ENCODE measurements around the gene MYBBP1A. TPM values are rescaled to one million over a fixed set of nuclear protein-coding genes. Genes with fewer than 3 reads are reported as not detected.
A peak's percentile ranks its signal among the peaks of the same experiment; 100 is the strongest.

MYBBP1A gene
- total and polyA plus RNA-seq, 4 donors: 8.0 to 37.6 (median 35.9) TPM

DNA sequence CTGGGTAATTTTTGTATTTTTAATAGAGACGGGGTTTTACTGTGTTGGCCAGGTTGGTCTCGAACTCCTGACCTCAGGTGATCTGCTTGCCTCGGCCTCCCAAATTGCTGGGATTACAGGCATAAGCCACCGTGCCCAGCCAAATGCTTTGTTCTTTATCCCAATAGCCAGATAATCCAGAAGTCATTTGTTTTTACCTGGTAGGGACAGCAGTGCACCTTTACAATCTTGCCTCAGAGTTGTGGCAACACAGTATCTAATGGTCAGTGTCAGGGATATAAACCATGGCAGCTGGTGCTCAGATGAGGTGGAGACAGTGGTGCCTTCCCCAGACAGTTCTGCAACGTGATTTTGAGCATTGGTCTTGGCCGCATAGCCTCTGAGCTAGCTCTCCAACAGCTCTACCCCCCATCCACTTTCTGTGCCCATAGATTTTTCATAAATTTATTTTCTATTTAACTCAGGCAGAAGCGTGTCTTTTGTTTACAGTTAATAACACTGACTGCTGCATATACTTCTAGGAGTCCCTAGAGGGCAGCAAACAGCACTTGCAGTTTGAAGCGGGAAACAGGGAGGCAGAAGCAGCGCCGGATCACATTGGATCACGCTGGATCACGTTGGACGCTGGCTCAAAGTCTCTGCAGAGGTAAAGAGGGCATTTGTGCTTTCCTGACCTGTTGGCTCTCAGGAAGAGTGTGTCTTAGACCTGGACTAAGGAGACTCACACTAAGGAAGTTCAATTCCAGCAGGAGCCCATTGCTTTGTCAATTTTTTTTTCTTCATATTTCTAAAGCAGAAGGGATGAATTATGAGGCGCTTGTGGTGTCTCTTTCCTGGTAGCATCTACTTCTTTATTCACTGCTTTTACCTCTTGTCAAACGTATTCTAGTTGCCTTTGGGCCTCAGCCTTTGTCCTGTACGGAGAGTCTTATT, 10.3 kb upstream of the MYBBP1A start:
- DNase-seq (peak in 1 of 2 donors; percentile 74), ATAC-seq (ENCODE audit: low FRiP score) (peak; percentile 89)
- no peak overlapping the region for H3K4me3 ChIP-seq (ENCODE audit: low read length in 2 of 2)
- H3K27ac ChIP-seq (ENCODE audit: low read depth in 1 of 2, low read length in 2 of 2): no peak overlapping the region
- H3K4me1 ChIP-seq (ENCODE audit: control insufficient read depth in 1 of 2, insufficient read depth in 2 of 2, low read length in 2 of 2): peaks cover 0 to 4% of the 10 kb centered on the region in 2 donors
- no peaks in the 10 kb centered on the region for H3K27me3 ChIP-seq (ENCODE audit: control insufficient read depth in 1 of 2, insufficient read depth in 2 of 2, low read length in 1 of 2)
- intact Hi-C loops (cut with DNase I): loop anchor here (2.0 to 10.0 kb wide), 3 partner anchors 59 to 141 kb away; no protein-coding TSS in a partner anchor
- WGBS, 2 donors: 31 to 32% methylated on average over 16 of the region's 16 CpGs
- H3K9me3 ChIP-seq (ENCODE audit: control insufficient read depth, low read length): no peaks in the 10 kb centered on the region
- no peaks in the 10 kb centered on the region for H3K36me3 ChIP-seq (ENCODE audit: control insufficient read depth in 1 of 2, insufficient read depth in 2 of 2, low read length in 1 of 2)

DNA sequence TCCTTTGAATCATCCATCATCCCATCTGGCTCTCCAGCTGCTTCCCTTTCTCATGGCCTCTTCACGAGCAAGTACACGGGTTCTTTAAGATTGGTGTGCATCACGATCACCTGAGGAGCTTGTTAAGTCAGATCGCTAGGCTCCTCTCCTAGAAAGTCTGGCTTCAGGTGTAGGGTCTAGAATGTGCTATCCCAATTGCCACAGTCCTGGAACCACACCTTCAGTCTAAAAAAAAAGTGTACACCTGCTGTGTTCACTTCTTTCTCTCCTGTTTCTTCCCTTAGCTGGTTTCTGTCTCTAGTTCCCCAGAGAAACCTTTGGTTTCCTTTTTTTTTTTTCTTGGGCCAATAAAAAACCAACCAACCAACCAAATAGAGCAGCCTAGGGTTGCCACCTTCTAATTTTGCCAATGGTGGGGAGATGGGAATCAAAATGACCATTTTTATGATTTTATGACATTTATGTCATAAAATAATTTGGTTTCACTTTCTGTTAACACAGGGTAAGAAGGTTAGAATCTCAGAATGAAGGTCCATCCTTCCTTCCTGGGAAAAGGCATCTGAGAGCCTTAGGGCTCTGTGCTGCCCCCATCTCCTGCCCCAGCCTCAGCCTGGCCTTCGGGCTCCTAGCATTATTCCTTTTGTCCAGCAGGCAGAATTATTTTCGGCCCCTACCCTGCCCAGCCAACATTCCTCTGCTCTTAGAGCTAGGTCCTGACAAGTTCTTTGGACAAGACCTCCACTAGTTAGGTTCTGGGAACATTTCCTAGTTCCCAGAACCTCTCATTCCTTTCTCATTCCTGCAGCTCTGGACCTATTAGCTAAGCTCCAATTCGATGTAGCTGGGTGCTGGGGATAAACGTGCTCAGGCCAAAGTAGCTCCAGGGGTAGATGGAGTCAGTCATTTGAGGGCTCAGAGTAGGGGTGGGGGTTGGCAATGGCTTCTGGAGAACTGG, 7.1 kb upstream of the MYBBP1A start:
- WGBS, 2 donors: 46 to 48% methylated on average over 8 of the region's 8 CpGs
- intact Hi-C loops (cut with DNase I): loop anchor here in 1 of 2 donors (10.0 kb wide), 1 partner anchor 137 kb away; no protein-coding TSS in a partner anchor
- H3K4me1 ChIP-seq (ENCODE audit: control insufficient read depth in 1 of 2, insufficient read depth in 2 of 2, low read length in 2 of 2): peaks cover 0 to 4% of the 10 kb centered on the region in 2 donors
- DNase-seq: peak in 1 of 2 donors; percentile 50
- H3K9me3 ChIP-seq (ENCODE audit: control insufficient read depth, low read length): no peaks in the 10 kb centered on the region
- peak; percentile 47 for ATAC-seq (ENCODE audit: low FRiP score)
- H3K27ac ChIP-seq (ENCODE audit: low read depth in 1 of 2, low read length in 2 of 2): peak overlapping the region; percentile 73 to 83
- H3K4me3 ChIP-seq (ENCODE audit: low read length in 2 of 2): no peak overlapping the region
- H3K36me3 ChIP-seq (ENCODE audit: control insufficient read depth in 1 of 2, insufficient read depth in 2 of 2, low read length in 1 of 2): no peaks in the 10 kb centered on the region
- no peaks in the 10 kb centered on the region for H3K27me3 ChIP-seq (ENCODE audit: control insufficient read depth in 1 of 2, insufficient read depth in 2 of 2, low read length in 1 of 2)

DNA sequence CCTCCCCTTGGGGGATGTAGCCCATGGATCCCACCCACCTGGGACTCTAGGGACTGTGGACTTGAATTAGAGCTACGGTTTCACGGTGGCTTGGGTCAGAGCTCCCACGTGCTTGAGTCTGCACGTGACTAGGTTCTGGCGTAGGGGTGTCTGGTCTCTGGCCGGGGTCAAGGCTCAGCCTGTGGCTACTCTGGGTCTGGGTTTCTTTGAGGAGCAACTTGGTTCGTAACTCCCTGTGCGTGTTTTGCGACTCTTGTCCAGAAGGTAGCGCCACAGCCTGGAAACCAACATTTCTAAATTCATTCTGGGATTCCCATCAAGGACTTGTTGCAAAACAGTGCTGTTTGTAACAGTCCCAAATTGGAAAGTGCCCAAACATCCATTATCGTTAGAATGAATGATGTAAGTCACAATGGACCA, 5.7 kb upstream of the MYBBP1A start:
- no peak overlapping the region for H3K27ac ChIP-seq (ENCODE audit: low read depth in 1 of 2, low read length in 2 of 2)
- no peak overlapping the region for H3K4me3 ChIP-seq (ENCODE audit: low read length in 2 of 2)
- H3K36me3 ChIP-seq (ENCODE audit: control insufficient read depth in 1 of 2, insufficient read depth in 2 of 2, low read length in 1 of 2): no peaks in the 10 kb centered on the region
- no peaks in the 10 kb centered on the region for H3K9me3 ChIP-seq (ENCODE audit: control insufficient read depth, low read length)
- 67 to 69% methylated on average over 11 of the region's 11 CpGs for WGBS, 2 donors
- intact Hi-C loops (cut with DNase I): loop anchor here in 1 of 2 donors (10.0 kb wide), 1 partner anchor 136 kb away; no protein-coding TSS in a partner anchor
- ATAC-seq (ENCODE audit: low FRiP score) (no peak), DNase-seq (no peak)
- H3K4me1 ChIP-seq (ENCODE audit: control insufficient read depth in 1 of 2, insufficient read depth in 2 of 2, low read length in 2 of 2): peaks cover 0 to 4% of the 10 kb centered on the region in 2 donors
- no peaks in the 10 kb centered on the region for H3K27me3 ChIP-seq (ENCODE audit: control insufficient read depth in 1 of 2, insufficient read depth in 2 of 2, low read length in 1 of 2)

DNA sequence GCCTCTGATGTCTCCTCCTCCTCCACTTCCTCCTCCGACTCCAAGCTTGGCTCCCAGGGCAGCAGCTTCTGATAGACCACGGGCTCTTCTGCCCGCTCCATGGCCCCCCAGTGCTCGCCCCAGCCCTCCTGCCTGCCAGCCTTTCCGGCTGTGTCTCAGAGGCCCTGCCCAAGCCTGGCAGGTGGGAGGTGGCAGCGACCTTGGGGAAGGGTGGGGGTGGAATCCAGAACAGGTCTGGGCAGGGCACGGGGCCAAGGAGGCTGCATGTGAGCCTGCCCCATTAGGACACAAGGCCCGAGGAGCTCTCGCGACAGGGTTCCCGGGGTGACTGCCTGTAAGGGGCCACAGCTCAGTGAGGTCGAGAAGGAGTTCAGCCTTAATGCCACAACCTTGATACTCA, 5.2 kb upstream of the MYBBP1A start, which contains the start of gene GGT6:
Gene GGT6, minus strand, starts transcription at position 157 of the 400 bp plus-strand sequence. Its CDS starts 56 bp downstream, at position 101.
- DNase-seq (no peak), ATAC-seq (ENCODE audit: low FRiP score) (no peak)
- H3K4me1 ChIP-seq (ENCODE audit: control insufficient read depth in 1 of 2, insufficient read depth in 2 of 2, low read length in 2 of 2): peaks cover 0 to 4% of the 10 kb centered on the region in 2 donors
- no peaks in the 10 kb centered on the region for H3K36me3 ChIP-seq (ENCODE audit: control insufficient read depth in 1 of 2, insufficient read depth in 2 of 2, low read length in 1 of 2)
- no peaks in the 10 kb centered on the region for H3K9me3 ChIP-seq (ENCODE audit: control insufficient read depth, low read length)
- no peak within 1 kb of the TSS for H3K4me3 ChIP-seq (ENCODE audit: low read length in 2 of 2)
- intact Hi-C loops (cut with DNase I): loop anchor here in 1 of 2 donors (10.0 kb wide), 1 partner anchor 136 kb away; no protein-coding TSS in a partner anchor
- WGBS, 2 donors: 87 to 89% methylated on average over 12 of the region's 12 CpGs
- no peaks in the 10 kb centered on the region for H3K27me3 ChIP-seq (ENCODE audit: control insufficient read depth in 1 of 2, insufficient read depth in 2 of 2, low read length in 1 of 2)
- no peak within 1 kb of the TSS for H3K27ac ChIP-seq (ENCODE audit: low read depth in 1 of 2, low read length in 2 of 2)

DNA sequence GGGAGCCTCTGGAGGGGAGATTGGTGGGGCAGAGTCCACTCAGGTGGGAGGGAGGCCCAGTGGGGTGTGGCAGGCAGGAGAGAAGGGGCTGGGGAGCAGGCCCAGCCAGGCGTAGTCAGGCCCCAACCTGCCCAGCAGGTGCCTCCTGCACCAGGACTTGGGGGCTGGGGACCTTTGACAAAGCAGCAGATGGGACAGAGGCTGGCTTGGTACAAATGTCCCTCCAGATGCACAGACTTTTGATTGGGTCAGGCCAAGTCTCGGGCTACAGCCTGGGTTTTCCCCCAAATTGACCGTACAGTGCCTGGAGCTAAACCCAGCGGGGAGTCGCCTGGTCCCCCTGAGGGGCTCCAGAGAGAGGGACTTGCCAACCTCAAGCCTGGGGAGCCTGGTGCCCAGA, 4.8 kb upstream of the MYBBP1A start:
- no peaks in the 10 kb centered on the region for H3K9me3 ChIP-seq (ENCODE audit: control insufficient read depth, low read length)
- H3K27ac ChIP-seq (ENCODE audit: low read depth in 1 of 2, low read length in 2 of 2): no peak overlapping the region
- H3K4me1 ChIP-seq (ENCODE audit: control insufficient read depth in 1 of 2, insufficient read depth in 2 of 2, low read length in 2 of 2): peaks cover 0 to 4% of the 10 kb centered on the region in 2 donors
- DNase-seq (no peak), ATAC-seq (ENCODE audit: low FRiP score) (no peak)
- 95% methylated on average over 5 of the region's 5 CpGs for WGBS, 2 donors
- intact Hi-C loops (cut with DNase I): loop anchor here (5.0 to 10.0 kb wide), 2 partner anchors 63 to 135 kb away; partner anchors contain the start of gene SPNS2 (in 1 of the 2)
- H3K36me3 ChIP-seq (ENCODE audit: control insufficient read depth in 1 of 2, insufficient read depth in 2 of 2, low read length in 1 of 2): no peaks in the 10 kb centered on the region
- no peak overlapping the region for H3K4me3 ChIP-seq (ENCODE audit: low read length in 2 of 2)
- H3K27me3 ChIP-seq (ENCODE audit: control insufficient read depth in 1 of 2, insufficient read depth in 2 of 2, low read length in 1 of 2): no peaks in the 10 kb centered on the region

DNA sequence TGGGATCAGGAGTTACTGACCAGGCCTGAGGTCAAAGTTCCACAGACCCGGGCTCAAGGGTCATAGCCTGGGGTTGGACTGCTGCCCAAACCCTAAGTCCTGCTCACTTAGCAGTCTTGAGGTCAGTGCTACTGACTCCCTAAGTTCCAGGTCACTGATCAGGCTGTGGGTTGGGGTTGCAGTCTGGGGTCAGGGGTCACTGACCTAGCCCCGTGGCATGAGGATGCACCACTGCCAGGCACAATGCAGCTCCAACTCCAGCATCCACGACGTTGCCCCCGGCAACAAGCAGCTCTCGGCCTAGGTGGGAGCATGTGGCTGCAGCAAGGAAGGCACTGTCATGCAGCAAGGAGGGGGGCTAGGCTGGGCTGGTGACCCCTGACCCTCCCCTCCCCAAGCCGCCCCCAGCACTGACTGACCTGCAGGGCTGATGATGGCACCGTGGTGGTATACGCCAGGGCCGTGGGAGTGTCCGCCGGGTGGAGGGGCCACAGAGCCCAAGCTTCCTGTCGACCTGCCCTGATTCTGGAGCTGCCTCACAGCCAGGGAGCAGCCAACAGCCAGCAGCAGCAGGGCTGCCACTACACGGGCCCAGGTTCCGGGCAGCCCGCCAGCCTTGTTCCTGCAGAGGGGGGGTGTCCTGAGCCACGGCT, 4.1 kb upstream of the MYBBP1A start:
- no peaks in the 10 kb centered on the region for H3K36me3 ChIP-seq (ENCODE audit: control insufficient read depth in 1 of 2, insufficient read depth in 2 of 2, low read length in 1 of 2)
- no peaks in the 10 kb centered on the region for H3K27me3 ChIP-seq (ENCODE audit: control insufficient read depth in 1 of 2, insufficient read depth in 2 of 2, low read length in 1 of 2)
- H3K9me3 ChIP-seq (ENCODE audit: control insufficient read depth, low read length): no peaks in the 10 kb centered on the region
- H3K4me1 ChIP-seq (ENCODE audit: control insufficient read depth in 1 of 2, insufficient read depth in 2 of 2, low read length in 2 of 2): peaks cover 0 to 4% of the 10 kb centered on the region in 2 donors
- H3K27ac ChIP-seq (ENCODE audit: low read depth in 1 of 2, low read length in 2 of 2): no peak overlapping the region
- intact Hi-C loops (cut with DNase I): loop anchor here in 1 of 2 donors (5.0 kb wide), 1 partner anchor 62 kb away; the partner anchor contains the start of gene SPNS2
- DNase-seq: no peak
- whole genome bisulfite sequencing, 2 donors: 56 to 63% methylated on average over 17 of the region's 17 CpGs
- no peak for ATAC-seq (ENCODE audit: low FRiP score)
- H3K4me3 ChIP-seq (ENCODE audit: low read length in 2 of 2): no peak overlapping the region

DNA sequence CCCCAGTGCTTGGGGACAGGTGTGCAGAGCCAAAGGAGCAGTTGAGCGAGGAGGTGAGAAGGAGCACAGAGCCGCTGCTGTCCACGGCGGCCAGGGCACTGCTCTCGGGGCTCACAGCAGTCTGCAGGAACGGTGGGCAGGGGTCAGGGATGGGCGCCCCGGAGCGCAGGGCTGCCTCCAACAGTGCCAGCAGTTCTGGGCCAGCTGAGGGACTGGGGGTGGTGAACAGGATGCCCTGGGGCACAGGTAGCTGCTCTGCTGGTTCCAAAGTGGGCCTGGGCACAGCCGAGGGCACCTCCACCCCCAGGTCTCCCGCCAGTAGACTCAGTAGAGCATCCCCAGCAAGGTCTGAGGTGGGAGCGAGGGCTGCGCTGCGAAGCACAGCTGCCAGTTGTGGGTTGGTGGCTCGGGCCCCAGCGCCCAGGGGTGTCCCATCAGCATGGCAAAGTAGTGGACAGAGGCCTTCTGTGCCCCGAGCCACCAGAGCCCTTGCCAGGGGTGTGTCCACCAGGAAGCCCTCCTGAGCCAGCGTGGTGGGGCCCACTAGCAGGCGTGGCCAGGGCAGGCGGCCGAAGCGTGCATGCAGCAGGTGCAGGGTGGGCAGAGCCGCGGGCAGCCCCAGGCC, 3.3 kb upstream of the MYBBP1A start:
- ATAC-seq (ENCODE audit: low FRiP score) (no peak), DNase-seq (no peak)
- H3K4me3 ChIP-seq (ENCODE audit: low read length in 2 of 2): no peak overlapping the region
- H3K27ac ChIP-seq (ENCODE audit: low read depth in 1 of 2, low read length in 2 of 2): no peak overlapping the region
- H3K36me3 ChIP-seq (ENCODE audit: control insufficient read depth in 1 of 2, insufficient read depth in 2 of 2, low read length in 1 of 2): no peaks in the 10 kb centered on the region
- no peaks in the 10 kb centered on the region for H3K9me3 ChIP-seq (ENCODE audit: control insufficient read depth, low read length)
- H3K4me1 ChIP-seq (ENCODE audit: control insufficient read depth in 1 of 2, insufficient read depth in 2 of 2, low read length in 2 of 2): peaks cover 0 to 4% of the 10 kb centered on the region in 2 donors
- 90% methylated on average over 24 of the region's 24 CpGs for WGBS, 2 donors
- no peaks in the 10 kb centered on the region for H3K27me3 ChIP-seq (ENCODE audit: control insufficient read depth in 1 of 2, insufficient read depth in 2 of 2, low read length in 1 of 2)
- intact Hi-C loops (cut with DNase I): loop anchor here in 1 of 2 donors (5.0 kb wide), 1 partner anchor 61 kb away; the partner anchor contains the start of gene SPNS2
